ENCODE measurements around the gene SLC4A1. TPM values are rescaled to one million over a fixed set of nuclear protein-coding genes. Genes with fewer than 3 reads are reported as not detected.

SLC4A1 gene
- total RNA-seq, 4 donors from 2014 or later: not detected

DNA sequence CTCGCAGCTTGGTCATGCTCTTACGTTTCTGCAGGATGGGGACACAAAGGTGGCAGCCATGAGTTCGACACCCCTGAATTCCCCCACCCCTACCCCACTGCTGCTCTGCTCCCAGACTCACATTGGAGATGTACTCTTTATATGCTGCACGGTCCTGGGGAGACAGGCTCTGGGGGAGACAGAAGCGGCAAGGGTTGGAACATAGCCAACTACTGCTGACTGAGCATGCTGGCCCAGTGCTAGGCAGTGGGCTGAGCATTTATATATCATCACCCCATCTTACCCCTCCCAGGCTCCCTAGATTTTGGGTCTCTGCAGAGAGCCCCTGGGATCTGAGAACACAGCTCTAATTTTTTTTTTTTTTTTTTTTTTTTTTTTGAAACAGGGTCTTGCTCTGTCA, 60.2 kb downstream of the SLC4A1 start:
- 87 to 100% methylated on average over 2 to 5 of the region's 5 CpGs for WGBS, 2 donors (ENCODE audit: low coverage in 1 of 2)
- Histone ChIP-seq H3K36me3 (peaks cover 0 to 21% (median 9%) of the 10 kb centered on the region in 4 donors), H3K4me3 (no peak overlapping the region), H3K4me1 (peaks cover 9 to 35% (median 13%) of the 10 kb centered on the region in 4 donors), H3K9me3 (no peaks in the 10 kb centered on the region), H3K27me3 (no peaks in the 10 kb centered on the region), H3K27ac (no peak overlapping the region)
- no peak for DNase-seq
- no peak for TF ChIP-seq POLR2A (IDR thresholded peaks at IDR 0.05)
- no peak for TF ChIP-seq POLR2AphosphoS5 (IDR thresholded peaks at IDR 0.05)
- no peak for TF ChIP-seq EP300 (IDR thresholded peaks at IDR 0.05; ENCODE audit: low read depth)
- intact Hi-C loops (cut with DNase I; ENCODE audit: low total_unique reads): no loop called here
- in situ Hi-C loops (cut with MboI; ENCODE audit: low pct_ligation_motif_present in 1 of 4, low pct_unique_long_range_greater_than_20kb in 1 of 4, low sequenced_read_pairs in 3 of 4): no loop called here

DNA sequence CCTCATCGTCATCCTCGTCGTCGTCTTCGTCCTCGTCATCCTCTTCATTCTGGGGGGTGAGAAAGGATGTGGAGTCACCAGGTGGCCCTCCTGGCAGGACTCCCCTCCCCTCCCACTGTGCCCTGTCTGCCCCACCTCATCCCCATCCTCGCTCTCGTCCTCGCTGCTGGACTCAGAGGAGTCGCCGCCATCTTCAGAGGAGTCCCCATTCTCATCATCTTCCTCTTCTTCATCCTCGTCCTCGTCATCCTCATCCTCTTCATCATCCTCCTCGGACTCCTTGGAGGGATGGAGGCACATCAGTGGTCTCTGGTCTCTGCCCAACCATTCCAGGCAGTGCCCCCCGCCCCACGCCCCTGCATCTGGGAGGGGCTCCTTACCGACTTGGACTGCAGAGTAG, 60.6 kb downstream of the SLC4A1 start:
- H3K9me3 ChIP-seq: no peaks in the 10 kb centered on the region
- peaks cover 9 to 35% (median 13%) of the 10 kb centered on the region in 4 donors for H3K4me1 ChIP-seq
- peaks cover 0 to 21% (median 9%) of the 10 kb centered on the region in 4 donors for H3K36me3 ChIP-seq
- no peak overlapping the region for H3K27ac ChIP-seq
- in situ Hi-C loops (cut with MboI; ENCODE audit: low pct_ligation_motif_present in 1 of 4, low pct_unique_long_range_greater_than_20kb in 1 of 4, low sequenced_read_pairs in 3 of 4) (no loop called here), intact Hi-C loops (cut with DNase I; ENCODE audit: low total_unique reads) (no loop called here)
- H3K27me3 ChIP-seq: no peaks in the 10 kb centered on the region
- no peak overlapping the region for H3K4me3 ChIP-seq
- TF ChIP-seq, protein P1, sequence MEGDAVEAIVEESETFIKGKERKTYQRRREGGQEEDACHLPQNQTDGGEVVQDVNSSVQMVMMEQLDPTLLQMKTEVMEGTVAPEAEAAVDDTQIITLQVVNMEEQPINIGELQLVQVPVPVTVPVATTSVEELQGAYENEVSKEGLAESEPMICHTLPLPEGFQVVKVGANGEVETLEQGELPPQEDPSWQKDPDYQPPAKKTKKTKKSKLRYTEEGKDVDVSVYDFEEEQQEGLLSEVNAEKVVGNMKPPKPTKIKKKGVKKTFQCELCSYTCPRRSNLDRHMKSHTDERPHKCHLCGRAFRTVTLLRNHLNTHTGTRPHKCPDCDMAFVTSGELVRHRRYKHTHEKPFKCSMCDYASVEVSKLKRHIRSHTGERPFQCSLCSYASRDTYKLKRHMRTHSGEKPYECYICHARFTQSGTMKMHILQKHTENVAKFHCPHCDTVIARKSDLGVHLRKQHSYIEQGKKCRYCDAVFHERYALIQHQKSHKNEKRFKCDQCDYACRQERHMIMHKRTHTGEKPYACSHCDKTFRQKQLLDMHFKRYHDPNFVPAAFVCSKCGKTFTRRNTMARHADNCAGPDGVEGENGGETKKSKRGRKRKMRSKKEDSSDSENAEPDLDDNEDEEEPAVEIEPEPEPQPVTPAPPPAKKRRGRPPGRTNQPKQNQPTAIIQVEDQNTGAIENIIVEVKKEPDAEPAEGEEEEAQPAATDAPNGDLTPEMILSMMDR (IDR thresholded peaks at IDR 0.05): no peak
- TF ChIP-seq POLR2A (IDR thresholded peaks at IDR 0.05) (no peak), POLR2AphosphoS5 (IDR thresholded peaks at IDR 0.05) (no peak), EP300 (IDR thresholded peaks at IDR 0.05; ENCODE audit: low read depth) (no peak)
- no peak for DNase-seq
- whole genome bisulfite sequencing, 2 donors (ENCODE audit: low coverage in 1 of 2): 90 to 91% methylated on average over 4 to 17 of the region's 17 CpGs

DNA sequence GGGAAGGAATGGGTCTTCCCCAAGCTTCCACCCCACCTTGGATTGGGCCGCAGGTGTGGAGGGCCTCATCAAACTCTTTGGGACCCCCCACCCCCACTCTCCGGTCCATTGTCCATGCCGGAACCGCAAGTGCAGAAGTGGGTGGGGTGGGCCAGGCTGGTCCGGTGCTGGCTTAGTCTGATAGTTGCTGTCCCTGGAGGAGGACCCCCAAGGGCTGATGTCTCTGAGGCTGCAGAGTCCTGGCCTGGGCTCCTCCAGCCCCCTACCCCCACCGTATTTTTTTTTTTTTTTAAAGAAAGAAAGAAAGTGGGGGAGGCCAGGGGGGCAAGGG, 61.1 kb downstream of the SLC4A1 start:
- intact Hi-C loops (cut with DNase I; ENCODE audit: low total_unique reads) (no loop called here), in situ Hi-C loops (cut with MboI; ENCODE audit: low pct_ligation_motif_present in 1 of 4, low pct_unique_long_range_greater_than_20kb in 1 of 4, low sequenced_read_pairs in 3 of 4) (no loop called here)
- Histone ChIP-seq H3K4me1 (peaks cover 9 to 35% (median 13%) of the 10 kb centered on the region in 4 donors), H3K27ac (no peak overlapping the region), H3K27me3 (no peaks in the 10 kb centered on the region), H3K36me3 (peaks cover 0 to 21% (median 9%) of the 10 kb centered on the region in 4 donors), H3K4me3 (no peak overlapping the region), H3K9me3 (no peaks in the 10 kb centered on the region)
- no peak for TF ChIP-seq POLR2AphosphoS5 (IDR thresholded peaks at IDR 0.05)
- TF ChIP-seq, protein P1 (IDR thresholded peaks at IDR 0.05): no peak
- TF ChIP-seq EP300 (IDR thresholded peaks at IDR 0.05; ENCODE audit: low read depth): no peak
- TF ChIP-seq POLR2A (IDR thresholded peaks at IDR 0.05): no peak
- no peak for DNase-seq
- 81% methylated on average over 6 of the region's 6 CpGs; no CpG with 5 or more reads in 1 of the 2 donors for WGBS, 2 donors (ENCODE audit: low coverage in 1 of 2)

DNA sequence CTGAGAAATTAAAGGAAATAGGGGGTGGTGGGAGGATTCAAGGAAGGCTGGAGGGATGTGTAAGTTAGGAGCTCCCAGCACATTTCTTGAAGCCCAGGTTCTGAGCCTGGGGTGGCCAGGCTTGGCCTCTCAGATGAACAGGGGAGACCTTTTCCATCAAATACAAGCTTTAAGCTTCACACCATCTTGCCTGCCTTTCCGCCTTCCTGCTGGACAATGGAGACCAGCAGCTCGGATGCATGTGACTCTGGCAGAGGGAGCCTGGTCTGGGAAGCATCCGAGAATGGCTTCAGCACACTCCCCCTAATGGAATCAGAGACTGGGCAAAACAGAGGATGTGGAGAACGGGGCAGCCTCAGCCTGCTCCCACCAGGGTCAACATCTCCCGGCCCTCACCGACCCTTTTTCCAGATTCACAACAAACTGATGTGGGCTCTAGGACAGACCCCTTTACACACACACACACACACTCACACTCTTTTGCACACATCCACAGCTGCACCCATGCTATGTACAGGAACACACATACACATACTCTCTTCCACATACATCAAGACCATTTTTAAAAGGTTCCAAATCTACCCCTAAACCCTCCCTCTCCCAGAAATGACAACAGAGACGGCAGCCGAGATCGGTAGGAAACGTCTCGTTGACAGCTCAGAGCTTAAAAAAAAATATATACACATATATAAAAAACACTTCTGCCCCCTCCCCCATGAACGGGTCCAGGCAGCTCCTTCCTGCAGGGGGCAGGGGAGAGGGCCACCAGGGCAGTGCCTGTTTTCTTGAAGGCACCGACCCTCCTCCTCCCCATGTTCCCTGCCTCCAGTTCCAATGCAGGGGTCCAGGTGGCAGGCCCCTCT, 61.7 kb downstream of the SLC4A1 start:
- Histone ChIP-seq H3K27ac (no peak overlapping the region), H3K4me3 (no peak overlapping the region), H3K27me3 (no peaks in the 10 kb centered on the region), H3K4me1 (peaks cover 9 to 33% (median 12%) of the 10 kb centered on the region in 4 donors), H3K36me3 (peaks cover 0 to 21% (median 7%) of the 10 kb centered on the region in 4 donors), H3K9me3 (no peaks in the 10 kb centered on the region)
- WGBS, 2 donors (ENCODE audit: low coverage in 1 of 2): 32 to 57% methylated on average over 3 to 13 of the region's 13 CpGs
- in situ Hi-C loops (cut with MboI; ENCODE audit: low pct_ligation_motif_present in 1 of 4, low pct_unique_long_range_greater_than_20kb in 1 of 4, low sequenced_read_pairs in 3 of 4) (no loop called here), intact Hi-C loops (cut with DNase I; ENCODE audit: low total_unique reads) (no loop called here)
- no peak for TF ChIP-seq POLR2AphosphoS5 (IDR thresholded peaks at IDR 0.05)
- TF ChIP-seq POLR2A (IDR thresholded peaks at IDR 0.05): peak; percentile 12
- no peak for DNase-seq

DNA sequence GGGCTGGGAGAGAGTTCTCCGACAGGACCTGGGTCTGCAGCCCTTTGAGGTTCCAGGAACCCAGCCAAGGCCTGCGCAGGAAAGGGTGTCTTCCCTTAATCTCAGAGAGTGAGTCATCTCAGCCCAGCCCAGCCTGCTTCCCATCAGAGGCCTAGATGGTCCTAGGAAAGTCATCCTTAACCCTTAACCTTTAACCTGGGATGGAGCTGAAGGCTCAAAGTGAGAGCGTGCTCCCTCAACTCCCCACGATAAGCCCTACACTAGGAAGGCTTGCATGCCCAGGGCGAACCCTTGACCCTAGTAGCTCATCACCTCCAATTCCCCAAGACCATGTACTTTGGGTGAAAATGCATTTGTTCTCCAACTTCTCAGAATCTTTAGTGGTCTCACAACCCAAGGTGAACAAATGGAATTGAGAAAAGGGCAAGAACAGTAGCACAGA, 63.5 kb downstream of the SLC4A1 start:
- H3K4me3 ChIP-seq: no peak overlapping the region
- no peaks in the 10 kb centered on the region for H3K9me3 ChIP-seq
- peaks cover 0 to 21% (median 7%) of the 10 kb centered on the region in 4 donors for H3K36me3 ChIP-seq
- H3K4me1 ChIP-seq: peaks cover 0 to 26% (median 2%) of the 10 kb centered on the region in 4 donors
- in situ Hi-C loops (cut with MboI; ENCODE audit: low pct_ligation_motif_present in 1 of 4, low pct_unique_long_range_greater_than_20kb in 1 of 4, low sequenced_read_pairs in 3 of 4): loop anchor here in 1 of 4 donors (5.0 kb wide), 1 partner anchor 128 kb away; no protein-coding TSS in a partner anchor
- TF ChIP-seq EP300 (IDR thresholded peaks at IDR 0.05; ENCODE audit: low read depth) (no peak), POLR2AphosphoS5 (IDR thresholded peaks at IDR 0.05) (no peak), POLR2A (IDR thresholded peaks at IDR 0.05) (no peak)
- TF ChIP-seq, protein P1 (IDR thresholded peaks at IDR 0.05): no peak
- no peak overlapping the region for H3K27ac ChIP-seq
- H3K27me3 ChIP-seq: no peaks in the 10 kb centered on the region
- intact Hi-C loops (cut with DNase I; ENCODE audit: low total_unique reads): no loop called here
- no peak for DNase-seq
- 60% methylated on average over 5 of the region's 5 CpGs; no CpG with 5 or more reads in 1 of the 2 donors for WGBS, 2 donors (ENCODE audit: low coverage in 1 of 2)
